Stimulated activated CD8-positive, alpha-beta memory T cell treated with anti-CD3 and anti-CD28 coated beads, Interleukin-15, amount 100 ng/mL, for 48 hours (primary cell): ENCODE measurements around the gene CELF3.
"Not testable (repeated sequence)": the region's sequence is repeated elsewhere in the genome, so short reads cannot be mapped to it uniquely, and the experiment has no call there.

Experiments used
- DNase-seq, 2 donors: peaks; one replicate each; pipeline ENCODE4 v3.0.0-alpha.2; 2020; ENCODE audit warnings: low read depth in 2 of 2

CELF3 gene

DNA sequence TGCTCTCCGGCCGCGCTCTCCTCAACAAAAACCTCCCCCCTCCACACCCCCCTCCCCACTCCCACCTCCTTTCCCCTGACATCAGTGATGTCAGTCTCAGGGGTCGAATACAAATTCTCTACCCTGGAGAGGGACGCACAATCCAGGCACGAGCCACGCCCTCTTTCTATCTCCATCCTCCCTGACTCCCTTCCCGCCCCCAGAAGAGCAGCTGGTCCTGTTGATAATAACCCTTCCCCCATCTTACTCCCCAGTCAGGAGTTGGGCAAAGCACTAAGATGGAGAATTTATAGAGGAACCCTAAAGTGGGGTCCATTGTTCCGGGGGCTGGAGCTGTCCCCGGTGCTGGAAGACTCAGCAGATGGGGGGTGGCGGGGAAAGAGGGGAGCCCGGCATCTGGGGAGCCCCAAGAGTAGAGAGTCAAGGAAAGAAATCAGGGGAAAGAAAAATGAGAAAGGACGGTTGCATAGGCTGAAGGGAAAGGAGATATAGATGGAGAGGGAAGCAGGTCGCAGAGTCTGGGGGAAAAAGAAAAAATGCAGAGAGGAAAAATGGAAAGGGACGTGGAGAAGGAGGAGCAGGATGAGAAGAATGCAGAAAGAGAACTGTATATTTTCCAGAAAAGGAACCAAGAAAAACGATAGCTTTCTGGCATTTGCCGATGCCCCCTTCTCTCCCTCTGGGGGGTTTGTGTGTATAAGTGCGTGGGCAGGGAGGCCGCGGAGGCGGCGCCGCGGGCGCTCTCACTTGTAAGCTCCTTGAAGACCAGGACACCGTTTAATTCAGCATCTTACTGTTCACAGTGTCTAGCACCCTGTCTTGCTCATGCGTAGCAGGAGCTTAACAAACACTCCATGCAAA lies at the start of gene CELF3:
CELF3 (minus strand) TSS at position 33 of the 861 bp plus-strand sequence. CDS start 783 bp downstream, outside the sequence.
- DNase-seq: no peak

DNA sequence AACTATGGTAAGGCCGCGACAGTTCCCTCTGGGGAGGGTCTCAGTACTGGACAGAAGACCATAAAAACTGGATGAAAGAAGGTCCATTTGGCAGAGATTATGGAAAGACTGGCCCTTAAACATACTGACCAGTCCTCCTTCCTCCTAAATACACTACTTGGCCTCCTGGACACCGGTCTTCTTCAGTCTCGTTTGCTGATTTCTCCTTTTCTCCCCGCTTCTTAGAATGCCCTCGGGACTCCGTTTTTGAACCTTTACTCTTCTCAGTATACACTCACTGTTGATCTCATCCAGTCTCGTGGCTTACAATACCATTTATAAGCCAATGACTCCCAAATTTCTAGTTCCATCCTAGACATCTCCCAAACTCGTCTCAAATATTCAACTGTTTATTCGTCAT lies 47.4 kb upstream of the CELF3 start:
- no peak for DNase-seq

DNA sequence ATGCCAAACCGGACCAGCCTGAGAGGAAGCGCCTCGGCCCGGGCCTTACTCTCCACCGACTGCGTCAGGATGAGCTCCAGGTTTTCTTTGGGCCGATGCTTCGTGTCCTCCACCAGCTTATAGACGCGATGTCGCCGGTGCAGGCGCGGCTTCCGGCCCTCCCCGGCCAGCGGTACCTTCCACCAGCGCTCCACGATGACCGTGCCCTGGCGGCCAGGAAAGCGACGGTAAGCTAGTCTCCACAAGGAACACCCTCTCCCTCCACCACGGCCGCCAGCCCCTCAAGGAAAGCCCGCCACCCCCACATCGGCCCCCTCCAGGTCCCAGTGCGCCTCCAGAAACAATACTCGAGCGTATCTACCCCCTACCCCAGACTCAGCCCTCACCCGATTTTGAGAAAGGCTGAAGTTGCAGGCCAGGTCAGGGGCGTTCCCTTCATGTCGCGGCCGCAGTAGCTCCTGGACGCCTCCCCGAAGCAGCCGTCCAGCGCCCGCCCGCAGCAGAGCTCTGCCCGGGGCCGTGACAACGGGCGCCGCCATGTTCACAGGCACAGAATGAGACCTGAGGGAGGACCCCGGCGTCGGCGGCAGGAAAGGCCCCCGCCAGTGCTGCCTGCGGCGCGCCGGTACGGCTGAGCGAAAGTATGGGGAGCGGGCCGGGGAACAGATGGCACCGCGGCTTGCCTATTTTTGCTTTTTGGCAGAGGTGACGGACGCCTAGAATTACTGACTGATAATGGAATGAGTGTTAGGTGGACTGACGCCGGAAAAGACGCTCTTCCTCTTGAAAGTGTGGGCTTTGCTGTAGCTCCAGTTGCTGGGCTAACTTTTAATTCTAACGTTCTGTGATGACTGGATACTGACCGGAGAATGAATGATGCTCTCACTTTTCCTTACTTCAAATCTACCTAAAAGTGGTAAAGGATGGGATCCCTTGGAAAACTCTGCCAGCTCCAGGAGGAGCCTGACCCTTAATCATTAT lies 46.6 kb upstream of the CELF3 start, which contains the start of gene MRPL9:
MRPL9 (minus strand) TSS at position 556 of the 981 bp plus-strand sequence; CDS start at position 539, 17 bp downstream.
- DNase-seq: peak; percentile 82 to 85

- DNase-seq: no peak
Observed at GRCh38 chr1:151760597-151761385, 44.2 kb upstream of the CELF3 start.

DNA sequence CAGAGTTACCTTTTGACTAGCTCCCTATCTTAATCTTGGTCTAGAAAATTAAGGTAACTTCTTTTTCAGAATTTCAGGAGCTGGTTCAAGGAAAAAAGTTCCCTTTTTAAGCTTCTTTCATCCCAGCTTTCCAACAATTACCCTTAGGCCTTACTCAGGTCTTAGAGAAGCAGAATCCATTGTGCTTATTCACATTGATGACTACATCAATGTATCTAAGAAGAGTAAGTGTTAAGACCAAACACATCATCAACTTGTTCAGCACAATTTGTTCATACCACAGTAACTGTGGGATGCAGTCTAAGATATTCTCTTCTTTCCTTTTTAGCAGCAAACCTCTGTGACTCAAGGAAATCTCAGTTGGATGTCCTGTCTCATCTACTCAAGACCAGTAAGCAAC lies 42.6 kb upstream of the CELF3 start:
- DNase-seq: no peak

DNA sequence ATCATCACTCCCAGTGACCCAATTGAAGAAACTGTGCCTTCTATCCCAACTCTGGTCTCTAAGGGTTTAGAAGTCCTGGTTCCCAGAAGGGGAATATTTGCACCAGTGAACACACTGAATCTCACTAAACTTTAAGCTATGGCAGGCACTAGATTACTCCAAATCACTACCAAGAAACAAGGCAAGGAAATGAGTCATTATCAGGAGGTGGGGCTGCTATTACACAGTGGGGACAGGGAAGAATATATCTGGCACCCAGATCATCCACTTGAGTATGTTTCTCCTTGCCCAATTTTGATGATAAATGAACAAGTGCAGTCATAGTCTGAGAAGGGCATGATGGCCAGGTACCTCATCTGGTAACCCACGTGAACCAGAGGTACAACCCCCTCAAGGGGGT lies 39.7 kb upstream of the CELF3 start:
- DNase-seq: no peak

DNA sequence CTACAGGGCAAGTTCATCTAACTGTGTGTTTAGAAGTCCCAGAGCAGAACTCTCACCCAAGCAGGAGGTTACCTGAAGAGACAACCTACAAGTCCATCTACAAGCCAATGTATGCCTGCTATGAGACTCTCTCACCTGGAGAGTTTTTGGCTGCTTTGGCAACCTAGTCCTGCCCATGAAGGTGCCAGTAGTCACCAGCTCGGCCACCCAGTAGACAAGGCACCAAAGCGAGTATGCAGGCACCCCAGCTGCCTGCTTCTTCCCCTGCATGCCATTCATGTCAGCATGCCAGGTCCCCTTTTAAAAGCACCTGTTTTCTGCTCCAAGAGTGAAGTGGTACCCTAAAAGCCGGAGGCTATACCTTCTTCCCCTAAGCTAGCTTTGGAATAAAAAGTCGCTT lies 24.9 kb upstream of the CELF3 start:
- no peak for DNase-seq

- no peak for DNase-seq
Observed at GRCh38 chr1:151739590-151740355, 23.2 kb upstream of the CELF3 start.

DNA sequence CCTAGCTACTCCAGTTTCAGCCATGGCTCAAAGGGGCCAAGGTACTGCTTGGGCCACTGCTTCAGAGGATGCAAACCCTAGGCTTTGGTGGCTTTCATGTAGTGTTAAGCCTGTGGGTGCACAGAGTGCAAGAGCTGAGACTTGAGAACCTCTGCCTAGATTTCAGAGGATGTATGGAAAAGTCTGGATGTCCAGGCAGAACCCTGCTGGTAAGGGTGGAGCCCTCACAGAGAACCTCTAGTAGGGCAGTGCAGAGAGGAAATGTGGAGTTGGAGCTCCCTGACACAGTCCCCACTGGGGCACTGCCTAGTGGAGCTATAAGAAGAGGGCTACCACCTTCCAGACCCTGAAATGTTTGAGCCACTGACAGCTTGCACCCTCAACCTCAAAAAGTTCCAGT lies 20.9 kb upstream of the CELF3 start:
- DNase-seq: no peak

DNA sequence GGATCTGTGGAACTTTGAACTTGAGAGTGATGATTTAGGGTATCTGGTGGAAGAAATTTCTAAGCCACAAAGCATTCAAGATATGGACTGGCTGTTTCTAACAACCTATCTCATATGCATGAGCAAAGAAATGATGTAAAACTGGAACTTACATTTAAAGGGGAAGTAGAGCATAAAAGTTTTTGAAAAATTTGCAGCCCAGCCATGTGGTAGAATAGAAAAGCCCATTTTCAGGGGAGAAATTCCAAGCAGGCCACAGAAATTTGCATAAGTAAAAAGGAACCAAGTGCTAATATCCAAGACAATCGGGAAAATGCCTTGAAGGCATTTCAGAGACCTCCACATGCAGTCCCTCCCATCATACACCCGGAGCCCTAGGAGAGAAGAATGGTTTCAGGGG lies 20.4 kb upstream of the CELF3 start:
- DNase-seq: no peak

GRCh38 chr1:151733995-151734394 lies 17.4 kb upstream of the CELF3 start:
- not testable (repeated sequence) for DNase-seq

- DNase-seq: no peak
Observed at GRCh38 chr1:151733126-151733525, 16.5 kb upstream of the CELF3 start.

DNA sequence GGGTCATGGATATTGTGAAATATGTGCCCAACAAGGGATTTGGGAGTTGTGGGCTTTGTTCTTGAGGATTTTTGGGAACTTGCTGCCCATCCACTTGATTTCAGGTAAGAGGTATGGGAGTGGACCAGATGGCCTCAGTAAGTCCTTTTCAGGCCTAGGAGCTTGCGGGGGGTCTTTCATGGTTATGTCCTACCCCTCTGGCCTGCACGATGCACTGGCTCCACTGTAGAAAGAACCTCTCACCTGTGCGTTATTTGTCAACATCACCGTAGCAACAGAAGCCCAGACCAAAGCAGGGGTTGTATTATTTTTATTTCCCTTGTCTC lies 13.3 kb upstream of the CELF3 start:
- DNase-seq: no peak

DNA sequence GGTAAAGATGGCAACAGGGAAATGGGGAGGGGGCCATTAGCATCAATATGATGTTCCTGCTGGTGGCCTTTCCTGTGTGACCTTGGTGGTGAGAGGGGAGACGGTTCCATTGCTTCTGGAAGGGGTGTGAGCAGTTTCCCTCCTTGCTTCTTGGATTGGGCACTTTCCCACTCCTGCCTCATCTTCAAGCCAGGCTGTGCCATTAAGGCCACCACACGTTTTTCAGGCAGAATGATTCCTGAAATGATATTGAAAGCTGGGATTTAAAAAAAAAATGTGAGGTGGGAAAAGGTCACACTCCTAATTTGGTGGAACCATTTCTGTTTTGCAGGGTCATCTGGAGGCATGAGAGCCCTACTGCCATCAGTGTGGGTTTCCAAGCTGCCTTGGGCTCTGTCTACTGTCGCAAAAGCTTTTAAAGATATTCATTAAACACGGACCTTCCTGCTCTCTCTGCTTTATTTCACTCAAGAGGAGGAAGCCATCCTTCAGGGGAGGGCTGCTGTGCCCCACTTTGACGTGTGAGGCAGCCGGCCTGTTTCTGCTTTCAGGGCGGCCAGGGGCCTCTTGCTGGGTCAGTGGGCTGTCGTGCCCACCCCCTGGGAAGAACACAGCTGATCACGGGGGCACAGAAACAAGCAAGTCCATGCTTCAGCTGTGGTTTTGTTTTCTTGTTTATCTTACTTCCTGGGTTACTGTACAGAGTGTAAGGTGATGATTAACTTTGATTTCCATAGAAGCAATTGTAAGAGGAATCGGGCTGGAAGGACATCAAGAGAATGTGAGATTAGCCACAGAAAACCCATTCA lies 12.8 kb upstream of the CELF3 start:
- no peak for DNase-seq

DNA sequence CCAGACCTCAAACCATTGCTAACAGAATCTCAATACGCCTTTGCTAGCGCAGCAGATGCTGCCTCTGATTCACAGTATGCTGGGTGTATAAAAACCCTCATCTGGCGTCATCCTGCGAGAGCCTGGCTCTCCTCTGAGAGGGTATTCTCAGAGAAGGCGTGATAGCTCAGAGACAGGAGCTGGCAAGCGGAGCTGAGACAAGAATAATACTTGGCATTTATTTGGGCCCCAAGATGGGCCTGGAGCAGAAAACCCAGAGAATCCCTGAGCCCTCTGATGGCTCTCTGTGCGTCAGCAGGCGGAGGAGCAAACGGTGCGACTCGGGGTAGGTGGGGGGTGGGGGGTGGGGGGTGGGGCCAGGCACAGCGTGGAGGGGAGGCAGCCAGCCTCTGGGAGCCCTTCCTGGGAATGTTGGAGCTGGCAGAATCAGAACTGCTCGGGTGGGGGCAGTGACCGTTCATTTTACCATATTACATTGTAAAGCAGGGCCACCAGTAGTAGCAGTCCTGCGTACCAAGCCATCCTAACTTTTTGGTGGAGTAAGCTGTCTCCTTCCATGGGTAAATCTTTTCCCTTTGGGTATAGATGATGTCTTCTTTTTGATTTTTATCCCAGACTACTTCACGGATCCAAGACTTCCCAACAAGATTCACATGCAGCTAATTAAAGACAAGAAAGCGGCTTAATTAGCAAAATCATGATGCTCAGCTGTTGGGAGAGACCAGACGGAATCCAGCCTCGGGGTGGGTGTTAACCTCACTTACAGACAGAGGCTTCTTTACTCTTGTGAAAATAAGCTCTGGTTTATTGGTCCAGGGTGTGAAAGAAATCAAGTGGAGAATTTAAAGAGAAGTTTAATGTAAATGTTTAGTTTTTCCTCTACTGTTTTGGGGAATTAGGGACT lies 11.8 kb upstream of the CELF3 start:
- no peak for DNase-seq

- DNase-seq: no peak
Observed at GRCh38 chr1:151723726-151724370, 7.2 kb upstream of the CELF3 start.

DNA sequence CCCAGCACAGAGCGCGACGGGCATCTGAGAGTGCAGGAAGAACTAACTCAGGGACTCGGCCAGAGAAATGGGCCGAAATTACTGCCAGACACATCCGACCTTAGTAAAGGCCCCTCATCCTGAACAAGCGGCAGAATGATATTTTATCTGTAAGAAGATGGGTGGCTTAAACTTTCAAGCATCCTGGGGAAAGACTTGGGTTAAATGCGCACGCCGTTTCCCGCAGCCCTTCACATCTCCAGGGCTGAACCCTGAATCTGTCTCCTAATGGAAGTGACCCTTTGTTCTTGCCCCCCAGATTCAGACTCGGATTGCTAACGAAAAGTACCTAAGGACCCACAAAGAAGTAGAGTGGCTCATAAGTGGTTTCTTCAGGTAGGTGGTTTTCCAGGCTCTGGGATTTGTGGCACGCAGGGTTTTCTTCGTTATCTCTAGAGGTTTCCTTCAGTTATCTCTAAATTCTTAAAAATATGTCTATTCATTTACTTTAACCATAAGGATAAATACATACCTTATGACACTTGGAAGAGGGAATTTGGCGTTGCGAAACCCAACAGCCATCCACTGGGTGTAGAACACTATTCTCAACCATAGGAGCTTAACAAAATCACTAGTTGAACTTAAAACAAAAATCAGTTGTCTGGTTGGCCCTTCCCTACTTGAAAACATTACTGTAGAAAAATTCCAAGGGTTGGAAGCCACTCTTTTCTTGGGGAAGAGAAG lies 5.3 kb upstream of the CELF3 start:
- no peak for DNase-seq
